NCI-H2081 (cell line): ENCODE data around the gene FAM227B.
"Not testable (repeated sequence)": the region's sequence is repeated elsewhere in the genome, so short reads cannot be mapped to it uniquely, and the experiment has no call there.

Experiments used
- DNase-seq, 2 experiments: peaks; one replicate each; lab custom pipeline; 2025; lab: John Stamatoyannopoulos, UW

The FAM227B gene, protein sequence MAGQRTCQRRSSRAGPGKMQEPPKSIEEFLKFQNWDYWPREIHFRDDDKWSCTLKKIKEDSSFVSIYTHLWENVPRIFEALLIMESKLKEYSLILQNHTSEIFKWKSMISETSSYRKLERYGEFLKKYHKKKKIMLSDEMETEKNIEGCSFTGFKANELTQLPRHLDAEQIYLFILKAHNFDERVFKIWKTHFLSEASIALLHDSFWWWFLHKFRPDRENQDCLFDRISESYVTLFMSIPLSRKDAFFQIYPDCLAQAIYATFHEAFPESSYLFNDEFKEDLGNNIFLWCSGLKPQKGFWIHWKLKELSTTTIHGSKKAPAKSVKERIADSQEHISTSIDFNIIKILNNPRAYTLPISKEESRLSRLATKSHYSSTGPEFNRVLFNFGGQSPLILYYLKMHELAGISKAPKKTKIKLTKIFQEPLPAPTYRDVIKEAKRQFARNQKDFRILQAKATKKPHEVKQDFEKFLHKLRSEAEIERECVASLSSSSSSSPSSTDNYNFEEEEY

DNA sequence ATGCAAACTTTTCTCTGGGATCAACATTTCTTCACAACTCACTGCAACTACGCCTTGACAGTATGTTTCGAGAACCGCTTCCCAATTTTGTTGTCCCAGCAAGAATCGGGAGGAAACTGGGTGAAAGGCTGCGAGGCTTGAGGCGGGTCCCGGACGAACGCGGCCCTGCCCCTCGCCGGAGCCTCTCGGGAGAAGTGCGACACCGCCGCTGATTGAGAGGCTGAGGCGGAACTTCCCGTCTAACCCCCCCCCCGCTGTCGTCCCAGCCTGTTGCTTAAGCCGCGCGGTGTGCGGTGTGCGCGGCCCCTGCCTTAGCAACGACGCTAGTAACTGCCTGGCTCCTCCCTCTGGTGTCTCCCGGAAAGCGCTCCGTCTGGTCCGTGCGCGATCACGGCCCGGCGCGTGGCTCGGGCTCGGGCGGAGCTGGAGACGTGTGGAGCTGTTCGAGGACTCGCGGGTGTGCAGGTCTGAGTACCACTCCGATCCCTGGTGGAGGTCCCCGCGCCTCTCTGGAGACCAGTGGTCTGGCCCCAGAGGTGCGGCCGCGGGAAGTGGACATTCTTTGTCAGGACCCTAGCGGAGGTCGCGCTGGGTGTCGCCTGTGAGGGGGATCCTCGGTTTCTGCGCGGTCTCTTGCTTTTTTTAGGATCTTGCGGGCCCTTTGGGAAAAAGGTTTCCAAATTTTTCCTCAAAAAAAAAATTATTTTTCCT, at the start of gene FAM227B, which contains the start of gene DTWD1:
Gene FAM227B (minus strand): TSS at position 161 of the 711 bp plus-strand sequence. CDS start 5,647 bp downstream, outside the sequence.
Gene DTWD1 (plus strand): TSS at position 391 of the 711 bp plus-strand sequence. CDS start 4,120 bp downstream, outside the sequence.
- peak; percentile 97 to 98 for DNase-seq

DNA sequence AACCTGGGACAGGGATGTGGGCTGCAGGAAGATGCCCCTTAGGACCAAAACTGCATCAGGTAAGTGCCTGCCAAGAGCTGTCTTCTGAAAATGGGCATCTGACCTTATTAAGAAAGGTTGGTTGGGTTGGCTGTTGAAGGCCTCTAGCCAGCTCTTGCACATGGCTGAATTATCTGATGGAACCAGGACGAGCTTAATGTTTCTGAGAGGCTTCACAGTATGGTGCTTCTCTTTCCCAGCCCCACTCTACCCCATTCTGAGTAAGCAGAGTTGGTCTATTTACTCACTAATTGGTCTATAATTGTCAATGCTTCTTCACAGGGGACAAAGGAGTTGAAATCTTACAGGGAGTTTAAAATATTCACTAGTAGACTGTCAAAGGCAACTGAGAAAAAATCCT, 48.7 kb upstream of the FAM227B start:
- DNase-seq, result no peak

DNA sequence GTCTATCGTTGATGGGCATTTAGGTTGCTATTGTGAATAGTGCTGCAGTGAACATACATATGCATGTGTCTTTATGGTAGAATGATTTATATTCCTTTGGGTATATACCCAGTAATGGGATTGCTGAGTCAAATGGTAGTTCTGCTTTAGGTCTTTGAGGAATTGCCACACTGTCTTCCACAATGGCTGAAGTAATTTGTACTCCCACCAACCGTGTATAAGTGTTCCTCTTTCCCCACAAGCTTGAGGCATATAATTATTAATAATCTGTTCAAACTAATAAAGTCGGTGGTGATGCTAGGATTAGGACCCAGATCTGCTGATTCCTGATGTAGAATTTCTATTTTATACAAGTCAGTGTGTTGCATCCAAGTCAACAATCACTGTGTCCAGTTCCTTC, 45.9 kb upstream of the FAM227B start:
- DNase-seq, result not testable (repeated sequence)

DNA sequence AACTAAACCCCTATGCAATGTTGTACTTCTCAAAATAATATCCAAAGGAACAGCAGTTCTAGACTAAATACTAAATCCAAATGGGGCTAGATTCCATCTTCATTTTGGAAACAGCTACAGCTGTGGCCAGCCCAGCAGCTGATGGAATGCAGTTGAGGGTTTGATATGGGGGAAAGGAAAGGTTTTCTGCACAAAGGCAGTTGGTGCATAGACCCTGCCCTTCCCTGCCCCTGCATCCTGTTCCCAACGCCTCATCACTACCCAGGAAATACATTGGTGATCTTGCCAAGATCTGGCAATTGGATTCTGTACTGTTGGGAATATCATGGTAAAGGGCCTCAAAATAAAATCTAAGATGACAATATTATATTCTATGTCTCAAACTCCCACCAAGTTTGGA, 44.1 kb upstream of the FAM227B start:
- no peak for DNase-seq

DNA sequence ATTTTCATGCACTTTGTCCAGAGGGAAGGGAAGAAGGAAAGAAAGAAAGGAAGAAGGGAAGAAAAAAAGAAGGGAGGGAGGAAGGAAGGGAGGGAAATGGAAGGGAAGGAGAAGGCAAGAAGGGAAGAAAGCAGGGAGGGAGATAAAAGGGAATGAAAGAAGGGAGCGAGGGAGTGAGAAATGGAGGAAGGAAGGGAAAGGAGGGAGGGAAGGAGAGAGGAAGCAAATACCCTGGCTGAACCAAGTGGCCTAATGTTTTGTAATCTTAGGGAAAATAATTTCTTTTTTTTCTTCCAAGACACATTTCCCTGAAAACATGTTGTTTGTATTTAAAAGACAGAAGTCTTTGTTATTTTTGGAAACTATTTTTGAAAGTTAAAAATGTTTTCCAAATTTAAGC, 36.1 kb upstream of the FAM227B start:
- DNase-seq, result no peak

DNA sequence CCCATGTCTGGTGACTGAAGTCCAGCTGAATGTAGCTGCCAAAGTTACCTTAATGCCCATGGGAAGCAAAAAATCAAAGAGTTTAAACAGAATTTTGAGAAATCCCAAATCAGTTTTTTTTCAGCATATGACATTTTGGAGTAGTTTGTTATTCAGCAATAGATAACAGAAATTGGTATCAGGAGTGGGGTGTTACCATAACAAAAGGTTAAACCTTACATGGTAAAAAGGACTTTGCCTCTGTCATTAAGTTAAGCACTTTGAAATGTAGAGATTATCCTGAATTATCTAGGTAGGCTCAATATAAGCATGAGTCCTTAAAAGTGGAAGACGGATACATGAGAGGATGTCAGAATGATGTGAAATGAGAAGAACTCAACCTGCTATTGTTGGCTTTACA, 32.3 kb upstream of the FAM227B start:
- no peak for DNase-seq

DNA sequence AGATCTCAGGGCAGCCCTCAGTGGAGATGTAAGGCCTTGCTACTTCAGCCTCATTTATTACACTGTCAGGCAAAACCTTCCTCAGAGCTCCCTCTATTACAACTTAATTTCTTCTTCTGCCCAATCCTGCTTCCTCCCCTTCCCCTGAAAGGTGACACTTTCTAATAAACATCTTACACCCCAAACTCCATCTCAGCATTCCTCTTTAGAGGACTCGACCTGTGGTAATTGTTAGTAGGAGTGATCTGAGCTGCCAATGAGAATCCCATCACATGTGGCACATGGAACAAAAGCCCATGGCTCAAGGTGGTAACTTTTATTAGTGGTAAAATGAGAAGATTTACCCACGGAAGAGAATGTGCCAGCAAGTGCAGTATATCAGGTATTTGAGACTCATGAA, 30.1 kb upstream of the FAM227B start:
- no peak for DNase-seq

DNA sequence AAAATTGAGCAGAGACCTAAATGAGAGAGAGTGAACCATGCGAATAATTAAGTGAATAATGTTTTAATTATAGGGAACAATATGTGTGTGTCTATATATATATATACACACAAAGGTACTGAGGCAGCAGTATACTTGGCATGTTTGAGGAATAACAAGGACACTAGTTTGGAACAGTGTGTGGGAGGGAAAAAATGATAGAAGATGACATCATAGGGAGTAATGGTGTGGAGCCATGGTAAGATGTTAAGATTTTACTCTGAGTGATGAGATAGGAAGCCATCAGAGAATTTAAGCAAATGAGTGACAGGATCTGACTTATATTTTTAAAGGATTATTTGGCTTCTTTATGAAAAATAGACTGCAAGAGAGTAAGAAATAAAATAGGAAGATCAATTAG, 29.4 kb upstream of the FAM227B start:
- no peak for DNase-seq

DNA sequence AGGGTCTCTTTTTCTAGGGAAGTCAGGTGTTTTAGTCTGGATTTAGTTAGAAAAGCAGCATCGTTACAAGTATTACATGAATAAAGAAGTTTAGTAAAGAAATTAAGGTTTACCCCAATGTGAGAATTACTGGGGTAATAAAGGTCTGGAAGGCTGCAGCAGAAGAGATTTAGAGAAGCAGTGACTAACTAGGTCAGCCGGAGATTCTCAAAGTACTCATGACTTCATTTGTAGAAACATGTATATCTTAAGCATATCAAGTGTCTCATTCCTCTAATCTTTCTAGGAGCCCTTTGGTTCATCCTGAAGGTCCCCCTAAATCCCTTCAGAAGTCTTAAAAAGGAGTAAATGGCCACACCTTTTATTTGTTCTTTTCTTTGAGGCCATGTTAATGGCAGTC, 26.3 kb upstream of the FAM227B start:
- no peak for DNase-seq

DNA sequence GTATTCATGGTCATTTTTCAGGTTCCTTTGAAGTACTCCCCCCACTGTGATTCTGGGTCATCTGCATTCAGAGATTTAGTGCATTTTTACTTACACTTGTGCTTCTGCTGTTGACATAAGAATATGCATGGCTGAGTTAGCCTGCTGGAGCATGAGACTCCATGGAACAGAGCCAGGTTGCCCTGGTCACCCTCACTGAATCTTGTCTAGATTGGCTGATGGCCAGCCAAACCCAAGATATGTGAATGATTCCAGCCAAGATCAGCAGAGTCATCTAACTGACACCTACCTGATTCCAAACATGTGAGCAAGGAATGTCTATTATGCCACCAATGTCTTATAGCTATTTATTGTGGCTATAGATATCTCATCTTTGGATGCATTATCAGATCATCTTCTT, 25.3 kb upstream of the FAM227B start:
- DNase-seq, result peak; percentile 24 to 77

DNA sequence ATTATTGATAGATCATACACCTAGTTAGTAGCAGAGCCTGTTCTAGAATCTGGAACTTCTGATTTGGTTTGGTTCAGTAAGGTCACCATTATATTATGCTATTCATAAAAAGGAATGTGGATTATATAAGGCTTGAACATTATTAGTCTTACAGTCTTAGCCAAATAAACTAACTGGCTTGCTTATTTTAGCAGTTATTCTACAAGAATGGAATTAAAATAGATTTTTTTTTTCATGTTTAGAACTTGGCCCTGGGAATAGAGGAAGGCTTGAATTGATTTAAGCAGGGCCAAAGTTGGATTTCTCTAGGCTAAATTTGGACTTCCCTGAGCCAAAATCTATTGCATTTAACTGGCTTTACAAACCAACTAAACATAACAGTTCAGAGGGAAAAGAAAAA, 24.7 kb upstream of the FAM227B start:
- DNase-seq, result no peak

DNA sequence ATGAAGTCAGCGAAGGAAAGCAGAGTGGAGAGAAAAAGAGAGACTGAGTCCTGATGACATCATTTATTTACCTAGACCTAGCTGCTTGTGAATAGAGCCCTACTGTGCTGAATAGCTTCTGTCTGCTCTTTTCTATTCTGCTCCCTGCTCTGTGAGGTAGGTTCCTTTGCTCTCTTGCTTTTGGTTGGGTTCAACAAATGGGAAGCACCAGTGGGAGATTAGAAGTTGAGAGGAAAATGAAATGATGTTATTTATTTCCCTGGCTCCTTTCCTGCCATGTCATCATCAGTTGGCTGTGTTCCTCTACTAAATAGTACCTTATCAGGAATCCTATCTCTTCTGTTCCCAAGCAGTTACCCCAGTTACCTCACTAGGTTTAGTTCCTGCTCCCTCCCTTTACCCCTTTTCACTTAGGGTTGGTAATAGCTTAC, 23.8 kb upstream of the FAM227B start:
- DNase-seq, result peak in 1 of 2 experiments; percentile 9

DNA sequence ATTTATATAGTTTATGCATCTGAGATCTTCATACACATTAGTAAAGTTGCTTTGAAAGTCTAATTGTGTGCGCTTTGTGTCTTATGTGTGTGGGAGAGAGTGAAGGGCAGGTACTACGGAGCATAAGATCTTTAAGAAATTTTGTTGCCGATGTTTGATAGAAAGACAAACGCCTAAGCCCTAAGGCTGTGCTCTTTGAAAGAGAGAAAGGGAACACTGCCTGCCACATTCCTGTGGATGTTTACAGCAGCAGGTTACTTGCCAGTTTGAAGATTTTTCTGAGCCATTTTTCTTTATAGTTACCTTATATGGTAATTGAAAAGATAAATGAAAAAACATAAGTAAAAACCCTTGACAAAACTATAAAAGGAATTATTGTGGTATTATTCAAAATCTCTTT, 17.2 kb upstream of the FAM227B start:
- no peak for DNase-seq

DNA sequence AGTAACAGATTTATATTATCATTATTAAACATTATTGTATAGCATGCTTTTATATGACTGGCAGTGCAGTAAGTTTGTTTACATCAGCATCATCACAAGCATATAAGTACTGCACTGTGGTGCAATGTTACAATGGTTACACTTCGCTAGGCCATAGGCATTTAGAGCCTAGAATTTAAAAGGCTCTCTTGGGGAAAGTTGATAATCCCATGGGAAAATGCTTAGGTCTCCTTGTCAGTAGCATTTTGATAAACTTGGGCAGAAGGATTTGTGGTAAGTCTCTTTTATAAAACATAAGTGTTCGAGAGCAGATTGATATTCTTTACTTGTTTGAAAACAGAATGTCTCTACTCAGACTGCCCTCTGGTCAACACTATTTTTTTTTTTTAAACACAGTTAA, 7.8 kb upstream of the FAM227B start:
- no peak for DNase-seq

DNA sequence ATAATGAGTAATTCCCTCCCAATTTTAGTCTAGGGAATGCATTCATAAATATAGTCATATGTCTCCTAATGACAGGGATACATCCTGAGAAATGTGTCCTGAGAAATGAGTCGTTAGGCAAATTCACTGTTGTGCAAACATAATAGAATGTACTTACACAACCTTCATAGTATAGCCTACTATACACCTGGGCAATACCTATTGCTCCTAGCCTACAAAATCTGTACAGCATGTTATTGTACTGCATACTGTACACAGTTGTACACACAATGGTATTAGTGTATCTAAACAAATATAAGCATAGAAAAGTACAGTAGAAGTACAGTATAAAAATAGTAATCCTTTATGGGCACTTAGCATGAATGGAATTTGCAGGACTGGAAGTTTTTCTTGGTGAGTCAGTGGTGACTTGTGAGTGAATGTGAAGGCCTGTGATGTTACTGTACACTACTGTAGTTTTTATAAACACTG, 6.8 kb upstream of the FAM227B start:
- no peak for DNase-seq

DNA sequence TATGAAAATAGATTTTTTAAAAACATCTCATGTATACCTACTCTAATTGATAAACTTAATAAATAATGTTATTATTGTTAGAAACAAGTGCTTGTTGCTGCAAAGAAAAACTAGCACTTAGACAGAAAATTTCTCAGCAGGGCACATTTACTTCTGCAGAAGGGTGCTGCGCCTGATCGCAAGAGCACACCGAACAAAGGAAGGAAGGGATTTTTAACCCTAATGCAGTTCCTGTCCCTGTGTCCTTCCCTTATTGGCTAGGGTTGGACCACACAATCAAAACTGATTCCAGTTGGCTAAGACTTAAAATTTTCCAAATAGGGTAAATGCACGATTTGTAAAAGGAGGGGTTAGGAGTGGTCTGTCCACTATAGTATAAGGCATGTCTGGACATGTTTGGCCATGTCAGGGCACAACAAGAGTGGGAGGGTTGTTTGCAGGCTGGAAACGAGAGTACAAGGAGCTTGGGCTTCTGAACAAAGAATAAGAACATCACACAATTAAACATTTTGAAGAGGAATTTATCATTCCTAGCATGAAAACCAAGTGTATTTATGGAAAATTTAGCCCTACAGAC, 4.9 kb upstream of the FAM227B start:
- DNase-seq, result no peak

DNA sequence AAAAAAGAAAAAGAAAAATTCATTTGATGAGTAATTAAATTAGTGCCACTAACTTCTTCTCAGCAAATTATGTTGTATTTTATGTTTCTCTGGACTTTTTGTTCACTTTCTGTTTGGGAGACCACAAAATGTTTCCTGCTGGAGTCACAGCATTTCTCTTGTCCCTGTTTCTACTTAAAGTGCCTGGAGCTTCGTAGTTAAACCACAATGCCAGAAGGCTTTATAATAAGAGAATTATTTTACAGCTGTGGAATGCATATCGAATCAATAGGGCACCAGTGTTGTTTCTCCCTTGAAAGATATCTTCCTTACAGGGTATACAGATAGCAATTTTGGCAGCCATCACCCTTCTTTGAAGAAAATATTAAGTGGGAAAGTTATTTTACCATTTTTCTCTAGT, 3.4 kb upstream of the FAM227B start:
- no peak for DNase-seq

DNA sequence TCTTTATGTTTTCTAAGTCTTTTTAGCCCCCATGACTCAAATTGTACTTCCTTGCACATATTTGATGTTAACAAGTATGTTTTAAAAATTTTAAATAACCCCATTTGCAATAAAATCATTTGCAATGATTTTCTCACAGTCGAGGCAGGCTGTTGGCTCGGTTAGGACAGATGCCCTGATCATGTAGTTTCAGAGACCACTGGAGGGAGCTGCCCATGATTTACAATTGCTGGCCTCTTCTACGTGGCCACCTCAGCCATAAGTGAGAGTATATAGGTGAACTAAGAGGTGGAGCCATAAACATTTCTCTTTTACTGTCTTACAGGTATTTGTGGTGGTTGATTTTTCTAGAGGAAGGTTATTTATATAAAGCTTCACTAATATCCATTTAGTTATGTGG, 1.9 kb upstream of the FAM227B start:
- no peak for DNase-seq

DNA sequence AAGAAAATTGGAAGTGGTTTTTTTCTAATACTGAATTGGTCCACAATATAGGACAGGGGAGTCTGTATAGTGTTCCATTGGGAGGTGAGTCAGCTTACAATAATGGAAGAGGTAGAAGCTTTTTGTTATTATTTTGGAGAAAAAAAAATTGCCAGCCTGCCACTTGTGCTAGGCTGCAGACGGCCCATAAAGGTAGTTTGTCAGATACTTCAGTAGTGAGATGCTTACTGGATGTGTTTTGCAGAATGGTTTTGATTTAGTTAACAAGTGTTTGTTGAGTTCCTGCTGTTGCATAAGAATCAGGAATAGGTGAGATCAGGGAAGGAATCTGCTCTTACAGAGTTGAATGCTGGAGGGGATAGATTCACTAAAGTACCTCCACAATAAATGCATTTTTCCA, 1.3 kb upstream of the FAM227B start:
- DNase-seq, result no peak

DNA sequence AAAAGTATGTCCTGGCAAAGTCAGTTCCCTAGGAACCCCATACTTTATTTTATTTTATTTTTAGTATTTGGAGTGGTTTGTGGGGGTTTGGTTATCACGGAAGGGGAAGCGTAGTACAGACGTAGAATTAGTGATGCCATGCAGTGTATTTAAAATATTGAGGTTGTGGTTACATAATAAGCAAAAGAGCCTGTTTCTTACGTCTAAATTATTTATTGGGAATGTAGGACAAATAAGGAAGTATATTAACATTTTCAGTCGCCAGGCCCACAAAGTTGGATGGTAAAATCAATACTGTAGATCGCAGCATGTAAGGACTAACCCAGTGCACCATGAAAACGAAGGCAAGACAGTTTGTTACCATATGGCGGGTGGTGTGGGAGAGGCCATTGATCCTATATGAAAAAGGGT, 788 bp upstream of the FAM227B start:
- DNase-seq, result no peak

DNA sequence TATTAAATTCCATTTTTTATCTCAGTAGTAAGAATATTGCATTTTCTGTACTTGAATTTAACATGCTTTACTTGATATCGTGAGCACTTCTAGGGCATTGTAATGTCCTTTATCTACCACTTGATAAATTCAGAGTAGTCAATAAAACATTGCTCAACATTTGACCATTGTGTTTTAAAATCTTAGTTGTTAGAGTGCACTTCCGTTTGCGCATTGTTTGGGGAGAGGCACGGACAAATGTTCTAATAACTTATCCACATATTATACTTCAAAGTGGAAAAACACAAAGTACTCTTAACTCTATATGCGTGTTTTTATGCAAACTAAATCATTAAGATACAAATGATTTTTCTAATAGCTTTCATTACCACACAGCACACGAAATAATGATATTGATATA, 419 bp downstream of the FAM227B start:
- DNase-seq, result no peak

DNA sequence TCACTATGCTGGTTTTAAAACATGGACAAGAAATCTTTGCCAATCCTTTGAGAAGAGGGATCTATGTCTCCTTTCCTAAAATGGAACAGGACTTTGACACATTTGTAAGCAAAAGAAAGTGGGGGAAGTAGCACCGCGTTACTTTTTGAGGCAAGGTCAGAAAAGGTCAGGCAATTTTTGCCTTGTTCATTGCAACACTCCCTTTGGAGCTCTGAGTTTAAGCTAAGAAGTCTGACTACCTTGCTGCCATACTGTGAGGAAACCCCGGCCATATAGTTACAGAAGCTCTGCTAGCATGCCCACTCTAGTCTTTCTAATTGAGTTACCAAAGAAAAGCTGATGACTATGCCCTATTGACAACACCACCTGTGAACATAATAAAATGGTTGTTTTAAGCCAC, 1.4 kb downstream of the FAM227B start:
- no peak for DNase-seq

DNA sequence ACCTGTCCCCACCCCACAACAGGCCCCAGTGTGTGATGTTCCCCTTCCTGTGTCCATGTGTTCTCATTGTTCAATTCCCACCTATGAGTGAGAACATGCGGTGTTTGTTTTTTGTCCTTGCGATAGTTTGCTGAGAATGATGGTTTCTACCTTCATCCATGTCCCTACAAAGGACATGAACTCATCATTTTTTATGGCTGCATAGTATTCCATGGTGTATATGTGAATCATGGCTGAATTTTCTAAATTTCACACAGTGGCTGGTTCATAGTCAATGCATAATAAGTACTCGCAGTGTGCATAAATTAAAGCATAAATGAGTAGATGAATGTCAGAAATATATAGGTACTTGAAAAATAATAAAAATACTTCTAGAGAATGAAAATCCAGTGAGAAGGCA, 8.4 kb downstream of the FAM227B start:
- DNase-seq, result not testable (repeated sequence)
